GM12878 (cell line): ENCODE measurements around the gene OSBPL5.

Experiments
- CBFB ChIP-seq: IDR thresholded peaks from 2 replicates; pipeline ENCODE4 v1.6.1; 2016; ENCODE audit warnings: antibody characterized with exemption, low read depth
- CEBPB ChIP-seq, 2 experiments: fragments of 150-350 bp in 1 of 2; IDR thresholded peaks; 2 replicates each; pipeline ENCODE4 v1.6.1; 2012 to 2014; ENCODE audit warnings: low read depth in 2 of 2, low read length in 2 of 2, borderline replicate concordance in 1 of 2, inconsistent platforms in 1 of 2
- NR2F1 ChIP-seq: fragments of 450-650 bp; conservative IDR thresholded peaks from 2 replicates; pipeline ENCODE4 v1.6.1; 2017; ENCODE audit warnings: mild to moderate bottlenecking
- PML ChIP-seq: IDR thresholded peaks from 2 replicates; pipeline ENCODE4 v1.6.1; 2012; ENCODE audit warnings: low read length, inconsistent platforms
- RAD21 ChIP-seq: IDR thresholded peaks from 2 replicates; pipeline ENCODE4 v1.6.1; 2011; ENCODE audit warnings: mild to moderate bottlenecking, low read depth, low read length, moderate library complexity; ENCODE audit not compliant: insufficient read depth
- TF ChIP-seq, protein P1 (sequence below), 3 experiments: IDR thresholded peaks in 2 of 3; conservative IDR thresholded peaks in 1 of 3; 2 replicates each; pipeline ENCODE4 v1.5.1; 2011; ENCODE audit warnings: low read depth in 3 of 3, low read length in 3 of 3, mild to moderate bottlenecking in 3 of 3, control low read depth in 2 of 3, moderate library complexity in 2 of 3, inconsistent platforms in 1 of 3, mixed read lengths in 1 of 3; ENCODE audit not compliant: control insufficient read depth in 2 of 3, insufficient read depth in 1 of 3; ENCODE audit errors: extremely low read depth in 1 of 3
- TF ChIP-seq, protein P2 (sequence below): IDR thresholded peaks from 2 replicates; pipeline ENCODE4 v1.6.1; 2012; ENCODE audit warnings: low read length, inconsistent platforms

DNA sequence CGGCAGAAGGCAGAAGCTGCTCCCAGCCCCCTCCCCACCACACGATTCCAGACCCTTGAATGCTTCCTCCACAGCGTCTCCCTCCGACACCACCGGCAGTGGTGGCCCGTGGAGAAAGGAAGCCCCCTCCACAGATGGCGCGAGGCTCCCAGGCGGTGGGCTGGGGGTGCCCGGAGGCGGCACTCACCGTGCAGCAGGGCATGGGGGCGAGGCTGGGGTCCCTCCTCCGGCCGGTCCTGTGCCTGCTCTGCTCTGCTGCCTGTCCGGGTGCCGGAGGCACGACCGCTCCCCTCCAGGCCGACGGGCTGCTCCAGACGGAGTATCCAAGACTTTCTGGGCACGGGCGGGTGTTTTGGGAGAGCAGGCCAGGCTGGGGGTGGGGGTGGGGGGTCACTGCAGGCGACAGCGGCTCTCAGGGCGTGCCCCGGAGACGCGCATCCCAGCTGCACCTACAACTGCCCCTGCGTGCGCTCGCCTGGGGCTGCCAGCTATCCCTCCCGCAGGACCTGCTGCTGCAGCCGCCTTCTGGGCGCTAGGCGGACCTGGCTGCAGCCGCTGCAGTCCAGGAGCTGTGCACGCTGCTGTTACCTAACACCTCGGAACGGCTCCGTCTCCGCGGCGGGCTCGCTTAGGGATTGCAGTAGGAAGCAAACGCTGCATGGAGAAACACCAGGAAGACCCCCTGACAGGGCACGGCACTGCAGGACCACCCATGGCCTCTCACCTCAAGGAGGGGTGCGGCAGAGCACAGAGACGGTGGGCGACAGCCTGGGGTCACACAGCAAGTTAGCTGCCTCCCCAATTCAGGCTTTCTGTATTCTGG lies 38.3 kb upstream of the OSBPL5 start:
- TF ChIP-seq, protein P1, sequence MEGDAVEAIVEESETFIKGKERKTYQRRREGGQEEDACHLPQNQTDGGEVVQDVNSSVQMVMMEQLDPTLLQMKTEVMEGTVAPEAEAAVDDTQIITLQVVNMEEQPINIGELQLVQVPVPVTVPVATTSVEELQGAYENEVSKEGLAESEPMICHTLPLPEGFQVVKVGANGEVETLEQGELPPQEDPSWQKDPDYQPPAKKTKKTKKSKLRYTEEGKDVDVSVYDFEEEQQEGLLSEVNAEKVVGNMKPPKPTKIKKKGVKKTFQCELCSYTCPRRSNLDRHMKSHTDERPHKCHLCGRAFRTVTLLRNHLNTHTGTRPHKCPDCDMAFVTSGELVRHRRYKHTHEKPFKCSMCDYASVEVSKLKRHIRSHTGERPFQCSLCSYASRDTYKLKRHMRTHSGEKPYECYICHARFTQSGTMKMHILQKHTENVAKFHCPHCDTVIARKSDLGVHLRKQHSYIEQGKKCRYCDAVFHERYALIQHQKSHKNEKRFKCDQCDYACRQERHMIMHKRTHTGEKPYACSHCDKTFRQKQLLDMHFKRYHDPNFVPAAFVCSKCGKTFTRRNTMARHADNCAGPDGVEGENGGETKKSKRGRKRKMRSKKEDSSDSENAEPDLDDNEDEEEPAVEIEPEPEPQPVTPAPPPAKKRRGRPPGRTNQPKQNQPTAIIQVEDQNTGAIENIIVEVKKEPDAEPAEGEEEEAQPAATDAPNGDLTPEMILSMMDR (IDR thresholded peaks at IDR 0.05 in 2 of 3, conservative IDR thresholded peaks at IDR 0.05 in 1 of 3; ENCODE audit: control insufficient read depth in 2 of 3, extremely low read depth in 1 of 3, insufficient read depth in 1 of 3, low read depth in 3 of 3, low read length in 3 of 3) = no peak
- TF ChIP-seq NR2F1 (no peak), PML (no peak), CEBPB (IDR thresholded peaks at IDR 0.05; ENCODE audit: borderline replicate concordance in 1 of 2, low read depth in 2 of 2, low read length in 2 of 2) (no peak), RAD21 (no peak), CBFB (no peak)
- TF ChIP-seq, protein P2, sequence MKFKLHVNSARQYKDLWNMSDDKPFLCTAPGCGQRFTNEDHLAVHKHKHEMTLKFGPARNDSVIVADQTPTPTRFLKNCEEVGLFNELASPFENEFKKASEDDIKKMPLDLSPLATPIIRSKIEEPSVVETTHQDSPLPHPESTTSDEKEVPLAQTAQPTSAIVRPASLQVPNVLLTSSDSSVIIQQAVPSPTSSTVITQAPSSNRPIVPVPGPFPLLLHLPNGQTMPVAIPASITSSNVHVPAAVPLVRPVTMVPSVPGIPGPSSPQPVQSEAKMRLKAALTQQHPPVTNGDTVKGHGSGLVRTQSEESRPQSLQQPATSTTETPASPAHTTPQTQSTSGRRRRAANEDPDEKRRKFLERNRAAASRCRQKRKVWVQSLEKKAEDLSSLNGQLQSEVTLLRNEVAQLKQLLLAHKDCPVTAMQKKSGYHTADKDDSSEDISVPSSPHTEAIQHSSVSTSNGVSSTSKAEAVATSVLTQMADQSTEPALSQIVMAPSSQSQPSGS = no peak
